Adipocyte (in vitro differentiated cells): ENCODE results near the gene ERMN.
"Not testable (repeated sequence)": the region's sequence is repeated elsewhere in the genome, so short reads cannot be mapped to it uniquely, and the experiment has no call there.

Experiments
- DNase-seq: peaks from one replicate; pipeline ENCODE4 v3.0.0-alpha.2; 2015; ENCODE audit warnings: low read depth
- H3K27me3 ChIP-seq: replicated peaks from 2 replicates; pipeline ENCODE4 v1.7.0; 2013; ENCODE audit warnings: mild to moderate bottlenecking, low read length, moderate library complexity; ENCODE audit not compliant: control insufficient read depth, insufficient read depth
- H3K36me3 ChIP-seq: 2 replicates; pipeline ENCODE4 v1.7.0; 2013; ENCODE audit warnings: low read length, mild to moderate bottlenecking, moderate library complexity; ENCODE audit not compliant: control insufficient read depth, insufficient read depth, severe bottlenecking
- H3K4me1 ChIP-seq: 2 replicates; pipeline ENCODE4 v1.7.0; 2013; ENCODE audit warnings: mild to moderate bottlenecking, low read length, moderate library complexity; ENCODE audit not compliant: control insufficient read depth, insufficient read depth
- H3K4me3 ChIP-seq: 2 replicates; pipeline ENCODE4 v1.7.0; 2013; ENCODE audit warnings: mild to moderate bottlenecking, low read length, moderate library complexity
- H3K9ac ChIP-seq: 2 replicates; pipeline ENCODE4 v1.7.0; 2013; ENCODE audit warnings: mild to moderate bottlenecking, low read length, moderate library complexity
- H3K9me3 ChIP-seq: 2 replicates; pipeline ENCODE4 v1.7.0; 2013; ENCODE audit warnings: mild to moderate bottlenecking, low read length, moderate library complexity; ENCODE audit not compliant: control insufficient read depth

The ERMN gene

DNA sequence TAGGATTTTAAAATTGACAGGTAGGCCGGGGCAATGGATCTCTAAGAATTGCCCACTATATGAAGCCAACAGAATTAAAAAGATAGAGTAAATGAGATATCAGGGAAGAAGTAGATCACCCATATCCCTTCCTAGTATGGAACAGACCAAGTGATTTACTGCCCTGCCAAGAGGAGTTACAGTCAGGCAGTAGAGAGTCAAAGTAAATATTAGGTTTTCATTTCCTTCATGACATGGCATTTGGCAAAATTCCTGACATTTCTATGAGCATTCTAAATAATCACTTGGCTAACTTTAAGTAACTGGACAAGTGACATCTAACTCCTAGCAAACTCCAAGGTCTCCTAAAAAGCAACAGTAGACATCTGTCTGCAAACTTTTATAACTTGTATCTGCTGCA lies 34.6 kb downstream of the ERMN start:
- no peaks in the 10 kb centered on the region for H3K4me1 ChIP-seq
- H3K27me3 ChIP-seq, result no peaks in the 10 kb centered on the region
- H3K4me3 ChIP-seq, result no peak overlapping the region
- no peaks in the 10 kb centered on the region for H3K9me3 ChIP-seq
- no peak for DNase-seq
- H3K9ac ChIP-seq, result no peak overlapping the region
- H3K36me3 ChIP-seq, result no peaks in the 10 kb centered on the region

DNA sequence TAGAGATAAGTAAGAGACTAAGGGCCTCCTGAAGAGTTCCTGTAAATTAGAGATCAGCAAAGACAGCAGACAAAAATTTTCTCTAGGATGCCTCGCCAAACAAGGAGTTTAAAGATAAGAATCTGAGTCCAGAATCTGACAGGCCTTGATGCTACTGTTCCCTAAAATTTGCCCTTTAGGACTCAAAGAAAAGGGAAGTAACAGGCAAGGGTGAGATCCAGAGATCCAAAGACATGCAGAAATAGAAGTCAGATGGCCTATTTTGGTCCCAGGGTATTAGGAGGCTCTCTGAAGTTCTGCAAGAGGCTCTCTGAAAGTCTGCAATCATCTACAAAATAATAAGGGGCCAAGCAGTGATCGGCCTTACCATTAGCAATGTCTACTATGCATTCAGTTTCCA lies 35.1 kb downstream of the ERMN start:
- no peak for DNase-seq
- H3K4me1 ChIP-seq, result no peaks in the 10 kb centered on the region
- H3K4me3 ChIP-seq, result no peak overlapping the region
- H3K9ac ChIP-seq, result no peak overlapping the region
- no peaks in the 10 kb centered on the region for H3K9me3 ChIP-seq
- H3K36me3 ChIP-seq, result no peaks in the 10 kb centered on the region
- H3K27me3 ChIP-seq, result no peaks in the 10 kb centered on the region

DNA sequence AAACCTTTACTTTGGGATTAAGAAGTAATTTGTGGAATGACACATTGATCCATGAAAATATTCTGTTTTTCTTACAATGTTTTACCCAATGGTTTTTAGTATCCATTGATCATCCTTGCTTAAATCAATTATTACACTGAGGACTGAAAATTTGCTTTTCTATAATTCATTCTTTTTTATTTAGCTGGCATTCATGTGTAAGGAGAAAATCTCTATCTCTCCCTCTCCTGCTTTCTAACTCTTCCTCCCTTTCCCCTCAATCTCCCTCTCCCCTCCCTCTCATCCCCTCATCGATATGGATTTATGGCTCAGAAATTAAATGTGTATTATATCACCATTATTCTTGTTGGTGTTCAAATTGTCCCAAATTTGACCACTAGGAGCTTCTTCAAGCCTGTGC lies 38.5 kb downstream of the ERMN start:
- no peak overlapping the region for H3K4me3 ChIP-seq
- H3K36me3 ChIP-seq, result no peaks in the 10 kb centered on the region
- H3K9me3 ChIP-seq, result no peaks in the 10 kb centered on the region
- no peaks in the 10 kb centered on the region for H3K27me3 ChIP-seq
- no peak overlapping the region for H3K9ac ChIP-seq
- no peak for DNase-seq
- no peaks in the 10 kb centered on the region for H3K4me1 ChIP-seq

DNA sequence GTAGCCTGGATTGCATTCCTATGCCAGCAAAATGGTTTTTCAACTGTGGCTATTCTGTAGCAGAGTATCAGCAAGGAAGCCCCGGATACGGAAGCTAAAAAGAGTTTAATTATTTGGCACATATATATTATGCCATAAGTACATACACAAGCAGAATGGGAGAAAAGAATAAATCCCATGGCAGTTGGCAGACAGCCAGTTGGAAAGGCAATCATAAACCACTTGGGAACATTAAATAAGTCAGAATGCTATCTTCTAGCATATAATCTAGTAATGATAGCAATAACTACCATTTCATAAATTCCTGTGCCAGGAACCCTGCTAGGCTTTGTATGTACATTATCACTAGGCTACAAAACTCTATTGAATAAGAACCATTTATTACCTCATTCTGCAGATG lies 42.2 kb downstream of the ERMN start:
- H3K9me3 ChIP-seq, result peaks cover 8% of the 10 kb centered on the region
- DNase-seq, result no peak

DNA sequence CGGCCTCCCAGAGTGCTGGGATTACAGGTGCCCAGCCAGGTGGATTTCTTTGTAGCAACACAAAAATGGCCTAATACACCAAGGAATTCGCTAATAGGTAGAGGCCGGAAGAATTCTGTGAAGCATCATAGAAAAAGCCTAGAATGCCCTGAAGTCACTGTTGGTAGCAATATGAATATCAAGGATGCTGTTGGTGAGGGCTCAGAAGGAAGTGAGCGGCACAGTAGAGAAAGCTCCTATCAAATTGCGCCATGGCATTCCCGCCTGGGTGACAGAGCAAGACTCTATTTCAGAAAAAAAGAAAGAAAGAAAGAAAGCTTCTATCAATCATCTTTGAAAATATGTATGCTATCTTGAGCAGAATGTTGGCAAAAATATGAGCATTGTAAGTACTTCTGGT lies 44.3 kb downstream of the ERMN start:
- Histone ChIP-seq H3K9ac (no peak overlapping the region), H3K27me3 (no peaks in the 10 kb centered on the region), H3K4me3 (no peak overlapping the region), H3K4me1 (no peaks in the 10 kb centered on the region), H3K9me3 (peaks cover 8% of the 10 kb centered on the region), H3K36me3 (no peaks in the 10 kb centered on the region)
- DNase-seq, result no peak

More for the DNA sequence above, 42.2 kb downstream of the ERMN start:
- H3K36me3 ChIP-seq, result no peaks in the 10 kb centered on the region
- no peak overlapping the region for H3K9ac ChIP-seq
- no peak overlapping the region for H3K4me3 ChIP-seq
- no peaks in the 10 kb centered on the region for H3K4me1 ChIP-seq
- H3K27me3 ChIP-seq, result no peaks in the 10 kb centered on the region

DNA sequence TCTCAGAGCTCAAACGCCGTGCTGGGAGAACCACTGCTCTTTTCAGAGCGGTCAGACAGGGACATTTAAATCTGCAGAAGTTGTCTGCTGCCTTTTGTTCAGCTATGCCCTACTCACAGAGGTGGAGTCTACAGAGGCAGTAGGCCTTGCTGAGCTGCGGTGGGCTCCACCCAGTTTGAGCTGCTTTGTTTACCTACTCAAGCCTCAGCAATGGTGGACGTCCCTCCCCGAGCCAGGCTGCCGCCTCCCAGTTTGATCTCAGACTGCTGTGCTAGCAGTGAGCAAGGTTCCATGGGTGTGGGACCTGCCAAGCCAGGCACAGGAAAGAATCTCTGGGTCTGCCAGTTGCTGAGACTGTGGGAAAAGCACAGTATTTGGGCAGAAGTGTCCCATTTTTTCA lies 46.3 kb downstream of the ERMN start:
- not testable (repeated sequence) for H3K9me3 ChIP-seq, H3K4me1 ChIP-seq, H3K9ac ChIP-seq, H3K27me3 ChIP-seq, H3K4me3 ChIP-seq, DNase-seq, H3K36me3 ChIP-seq

DNA sequence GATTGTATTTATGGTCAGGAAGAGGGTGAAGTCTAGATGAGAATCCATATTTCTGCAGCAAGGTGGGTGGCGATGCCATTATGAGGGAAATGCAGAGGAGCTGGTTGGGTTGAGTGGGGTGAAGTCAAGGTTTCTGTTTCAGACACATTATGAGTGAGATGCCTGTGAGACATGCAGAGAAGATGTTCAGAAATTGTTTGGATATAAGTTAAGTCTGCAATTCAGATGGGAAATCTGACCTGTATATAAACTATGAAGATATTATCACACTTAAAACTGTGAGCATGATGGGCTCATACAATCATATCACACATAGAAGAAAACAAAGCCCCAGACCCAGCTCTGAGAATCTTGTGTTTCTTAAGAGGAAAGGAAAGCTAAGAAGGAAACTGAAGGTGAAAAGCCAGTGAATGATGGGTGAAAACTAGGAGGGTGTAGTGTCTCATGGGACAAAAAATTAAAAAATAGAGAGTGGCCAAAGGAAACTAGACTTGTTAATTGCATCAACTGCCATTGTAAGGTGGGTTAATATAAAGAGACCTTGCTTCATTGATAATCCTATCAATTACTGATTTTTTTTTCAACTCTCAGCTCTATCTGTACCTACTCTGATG lies 53.9 kb downstream of the ERMN start:
- no peak overlapping the region for H3K4me3 ChIP-seq
- H3K9ac ChIP-seq, result no peak overlapping the region
- no peaks in the 10 kb centered on the region for H3K36me3 ChIP-seq
- no peak for DNase-seq
- H3K27me3 ChIP-seq, result no peaks in the 10 kb centered on the region
- H3K9me3 ChIP-seq, result no peaks in the 10 kb centered on the region
- H3K4me1 ChIP-seq, result no peaks in the 10 kb centered on the region

DNA sequence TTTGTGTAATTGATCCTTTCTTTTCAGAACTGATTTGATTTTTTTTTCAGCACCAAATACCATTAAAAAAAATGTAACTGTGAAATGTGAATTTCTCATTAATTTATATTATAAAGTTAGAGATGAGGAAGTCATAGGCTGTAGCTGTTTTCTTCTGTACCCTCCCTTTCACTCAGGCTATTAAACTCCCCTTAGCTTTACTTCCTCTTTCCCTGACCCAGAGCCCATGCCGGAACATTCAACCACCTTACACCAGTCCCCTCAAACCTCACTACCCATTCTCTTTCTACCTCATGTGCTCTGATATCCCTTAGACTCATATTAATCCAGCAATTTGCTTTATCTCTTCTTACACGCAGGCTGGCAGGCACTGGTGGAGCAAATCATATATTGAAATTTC lies 55.7 kb downstream of the ERMN start:
- no peak overlapping the region for H3K9ac ChIP-seq
- H3K9me3 ChIP-seq, result no peaks in the 10 kb centered on the region
- no peak for DNase-seq
- no peaks in the 10 kb centered on the region for H3K36me3 ChIP-seq
- H3K4me1 ChIP-seq, result no peaks in the 10 kb centered on the region
- H3K4me3 ChIP-seq, result no peak overlapping the region
- no peaks in the 10 kb centered on the region for H3K27me3 ChIP-seq

DNA sequence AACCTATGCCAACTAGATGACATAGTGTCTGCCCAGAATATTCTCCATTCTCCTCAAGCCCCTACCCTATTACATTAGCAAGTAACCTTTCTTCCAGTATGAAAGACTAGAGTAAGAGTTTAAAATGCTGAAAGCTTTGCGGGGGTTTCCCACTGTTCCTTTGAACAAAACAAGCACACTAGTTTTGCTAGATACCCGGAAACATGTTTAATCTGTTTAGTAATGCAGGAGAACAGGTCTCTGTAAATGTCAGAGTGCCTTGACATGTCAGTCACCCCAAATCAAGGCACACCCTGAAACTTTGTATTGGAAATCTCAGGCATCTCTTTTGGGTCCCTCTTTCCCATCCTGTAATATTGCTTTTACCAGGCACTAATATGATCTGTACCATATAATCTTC lies 56.6 kb downstream of the ERMN start:
- Histone ChIP-seq H3K36me3 (no peaks in the 10 kb centered on the region), H3K9me3 (no peaks in the 10 kb centered on the region), H3K4me3 (no peak overlapping the region), H3K9ac (no peak overlapping the region), H3K27me3 (no peaks in the 10 kb centered on the region), H3K4me1 (peaks cover 6% of the 10 kb centered on the region)
- DNase-seq, result no peak
